Keratinocyte (primary cell): Measurements from ENCODE around the gene TCN2.

Experiments
- EZH2 ChIP-seq: IDR thresholded peaks from one replicate; pipeline ENCODE4 v1.6.1; 2012; ENCODE audit warnings: inconsistent platforms, mild to moderate bottlenecking, low read length, moderate library complexity
- TF ChIP-seq, protein P1 (sequence below), 3 experiments: IDR thresholded peaks in 1 of 3; conservative IDR thresholded peaks in 1 of 3; optimal IDR thresholded peaks in 1 of 3; 2 replicates in 2 of 3; 3 replicates in 1 of 3; pipeline versions ENCODE3 to v1.5.1; 2011; ENCODE audit warnings: low read length in 3 of 3, mild to moderate bottlenecking in 3 of 3, moderate library complexity in 2 of 3, control low read depth in 1 of 3, inconsistent platforms in 1 of 3; ENCODE audit not compliant: insufficient read depth in 2 of 3; ENCODE audit errors: extremely low read depth in 1 of 3

DNA sequence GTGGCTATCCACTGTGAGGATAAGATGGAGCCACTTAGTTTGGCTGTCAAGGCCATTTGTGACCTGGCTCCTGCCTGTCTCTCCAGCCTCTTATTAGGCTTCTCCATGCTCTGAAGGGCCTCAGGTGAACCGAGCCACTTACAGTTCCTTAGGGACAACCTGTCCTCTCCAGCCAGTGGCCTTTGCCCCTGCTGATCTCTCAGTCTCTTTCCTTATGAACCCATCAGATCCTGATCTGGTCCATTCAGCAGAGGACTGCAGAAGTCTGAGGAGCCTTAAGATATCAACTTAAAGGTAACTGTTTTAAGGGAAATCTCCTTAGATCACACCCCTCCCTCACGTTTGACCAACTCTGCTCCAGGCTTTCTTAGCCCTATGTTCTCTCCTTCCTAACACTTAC is 58.3 kb downstream of the TCN2 start:
- TF ChIP-seq, protein P1, sequence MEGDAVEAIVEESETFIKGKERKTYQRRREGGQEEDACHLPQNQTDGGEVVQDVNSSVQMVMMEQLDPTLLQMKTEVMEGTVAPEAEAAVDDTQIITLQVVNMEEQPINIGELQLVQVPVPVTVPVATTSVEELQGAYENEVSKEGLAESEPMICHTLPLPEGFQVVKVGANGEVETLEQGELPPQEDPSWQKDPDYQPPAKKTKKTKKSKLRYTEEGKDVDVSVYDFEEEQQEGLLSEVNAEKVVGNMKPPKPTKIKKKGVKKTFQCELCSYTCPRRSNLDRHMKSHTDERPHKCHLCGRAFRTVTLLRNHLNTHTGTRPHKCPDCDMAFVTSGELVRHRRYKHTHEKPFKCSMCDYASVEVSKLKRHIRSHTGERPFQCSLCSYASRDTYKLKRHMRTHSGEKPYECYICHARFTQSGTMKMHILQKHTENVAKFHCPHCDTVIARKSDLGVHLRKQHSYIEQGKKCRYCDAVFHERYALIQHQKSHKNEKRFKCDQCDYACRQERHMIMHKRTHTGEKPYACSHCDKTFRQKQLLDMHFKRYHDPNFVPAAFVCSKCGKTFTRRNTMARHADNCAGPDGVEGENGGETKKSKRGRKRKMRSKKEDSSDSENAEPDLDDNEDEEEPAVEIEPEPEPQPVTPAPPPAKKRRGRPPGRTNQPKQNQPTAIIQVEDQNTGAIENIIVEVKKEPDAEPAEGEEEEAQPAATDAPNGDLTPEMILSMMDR (optimal IDR thresholded peaks at IDR 0.05 in 1 of 3, IDR thresholded peaks at IDR 0.05 in 1 of 3, conservative IDR thresholded peaks at IDR 0.05 in 1 of 3; ENCODE audit: extremely low read depth in 1 of 3, insufficient read depth in 2 of 3, low read length in 3 of 3): no peak
- no peak for TF ChIP-seq EZH2
